ENCODE data around the gene RAC2. TPM values are rescaled to one million over a fixed set of nuclear protein-coding genes. Genes with fewer than 3 reads are reported as not detected.

RAC2 gene
- total and polyA plus RNA-seq, 2 of the 8 experiments (the other 6 are each of a cell fraction or from before 2014, with no cell fraction given), result 2.3 to 4.3 TPM

DNA sequence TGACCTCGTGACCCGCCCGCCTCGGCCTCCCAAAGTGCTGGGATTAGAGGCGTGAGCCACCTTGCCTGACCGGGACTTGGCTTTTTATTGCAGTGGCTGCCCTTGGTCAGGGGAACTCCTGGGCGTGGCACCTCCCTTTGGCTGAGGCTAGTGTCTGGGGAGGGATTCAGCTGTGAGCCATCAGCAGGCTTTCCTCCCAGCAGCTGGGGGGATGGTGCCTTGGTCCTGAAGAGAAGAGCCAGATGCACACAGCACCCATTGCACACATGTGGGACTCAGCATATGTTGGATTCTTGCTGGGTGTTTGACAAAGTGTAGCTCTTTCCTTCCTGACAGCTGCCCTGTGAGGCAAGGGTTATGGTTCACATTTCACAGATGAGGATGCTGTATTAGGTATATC, 46.7 kb upstream of the RAC2 start:
- no peaks in the 10 kb centered on the region; a peak in 3 of 7 replicates for H3K27me3 ChIP-seq (replicated peaks in 1 of 4; ENCODE audit: control insufficient read depth in 3 of 4, extremely low read depth in 1 of 4, insufficient read depth in 3 of 4, low read length in 3 of 4)
- 95% methylated on average over 7 of the region's 7 CpGs; no CpG with 5 or more reads in 1 of the 2 experiments for WGBS, 2 experiments (ENCODE audit: extremely low coverage in 1 of 2, insufficient coverage in 1 of 2, insufficient read length in 1 of 2, insufficient replicate concordance in 2 of 2, low coverage in 1 of 2, low lambda C conversion rate in 2 of 2, missing lambda C conversion rate in 1 of 2)
- H3K4ac ChIP-seq (replicated peaks; ENCODE audit: insufficient read length, low read depth, low read length), result no peak overlapping the region
- ChIA-PET POLR2A (ENCODE audit: partially characterized antibody) (no interaction called here), CTCF (ENCODE audit: partially characterized antibody) (interaction anchor here (1.7 to 2.1 kb wide), 2 partner anchors 24 to 31 kb away, joined by 6 to 7 read pairs; no protein-coding TSS in a partner anchor)
- H3K4me1 ChIP-seq (replicated peaks in 1 of 4; ENCODE audit: control insufficient read depth in 3 of 4, insufficient read depth in 4 of 4, low read length in 3 of 4), result peaks cover 0 to 5% (median 2%) of the 10 kb centered on the region in 4 experiments; a peak in 2 of 7 replicates
- no peak overlapping the region for H3K56ac ChIP-seq (replicated peaks; ENCODE audit: insufficient read length, low read depth, low read length)
- 0 out of 2 replicates have a peak overlapping the region, but pooled peaks have one; percentile 53 for H2AK5ac ChIP-seq (ENCODE audit: low read depth, low read length)
- H4K8ac ChIP-seq (ENCODE audit: extremely low read depth, insufficient read depth, low read length), result no peak overlapping the region
- DNase-seq (ENCODE audit: low read depth in 1 of 2, low spot score in 2 of 2) (no peak), FAIRE-seq (no peak)
- no peak overlapping the region for H4K91ac ChIP-seq (replicated peaks; ENCODE audit: insufficient read length, low read length)
- H3K36me3 ChIP-seq (ENCODE audit: control insufficient read depth in 2 of 4, insufficient read depth in 4 of 4, low read length in 3 of 4), result no peaks in the 10 kb centered on the region
- no peaks in the 10 kb centered on the region; the same call in 1 of the 2 replicates for H3K23me2 ChIP-seq (ENCODE audit: low read depth, low read length)
- no peak overlapping the region for H3K18ac ChIP-seq (ENCODE audit: extremely low read depth, low read length)
- peaks cover 0 to 5% of the 10 kb centered on the region in 2 experiments; a peak in 2 of 4 replicates for H3K9me3 ChIP-seq (ENCODE audit: insufficient read depth in 2 of 2, low read depth in 1 of 2, low read length in 1 of 2)
- no peak overlapping the region for H3K4me2 ChIP-seq (ENCODE audit: insufficient read depth in 1 of 2, low read depth in 2 of 2, low read length in 2 of 2)
- H4K5ac ChIP-seq (ENCODE audit: insufficient read length, low read depth, low read length), result no peak overlapping the region
- no peak overlapping the region for H2BK15ac ChIP-seq (ENCODE audit: low read length)
- H3K23ac ChIP-seq (ENCODE audit: insufficient read length), result no peak overlapping the region
- H3K79me1 ChIP-seq (ENCODE audit: low read depth, low read length), result no peaks in the 10 kb centered on the region
- H2AFZ ChIP-seq (ENCODE audit: low read length), result no peak overlapping the region
- no peaks in the 10 kb centered on the region for H3K79me2 ChIP-seq (ENCODE audit: control insufficient read depth in 1 of 2, insufficient read depth in 2 of 2, low read length in 2 of 2)
- no peaks in the 10 kb centered on the region for H4K20me1 ChIP-seq (replicated peaks in 1 of 2; ENCODE audit: control insufficient read depth in 1 of 2, insufficient read depth in 2 of 2, low read length in 2 of 2)
- H2BK12ac ChIP-seq (ENCODE audit: low read depth, low read length), result no peak overlapping the region
- H2BK120ac ChIP-seq (replicated peaks; ENCODE audit: low read depth, low read length), result no peak overlapping the region
- H3K9ac ChIP-seq (replicated peaks in 1 of 4; ENCODE audit: extremely low read depth in 1 of 4, low read depth in 3 of 4, low read length in 3 of 4), result no peak overlapping the region
- no peak for TF ChIP-seq NANOG (IDR thresholded peaks at IDR 0.05; ENCODE audit: insufficient read depth, low read depth, low read length, poor library complexity, severe bottlenecking)
- no peak for TF ChIP-seq TBP (IDR thresholded peaks at IDR 0.05; ENCODE audit: low read depth, low read length)
- TF ChIP-seq GTF2F1 (IDR thresholded peaks at IDR 0.05; ENCODE audit: borderline replicate concordance, low read depth, low read length), result no peak
- TF ChIP-seq RAD21 (IDR thresholded peaks at IDR 0.05 in 1 of 2, conservative IDR thresholded peaks at IDR 0.05 in 1 of 2; ENCODE audit: low read depth in 2 of 2, low read length in 2 of 2), result no peak
- TF ChIP-seq POLR2A (IDR thresholded peaks at IDR 0.05; ENCODE audit: control extremely low read depth in 1 of 2, low read depth in 2 of 2, low read length in 2 of 2), result no peak
- TF ChIP-seq SIRT6 (IDR thresholded peaks at IDR 0.05; ENCODE audit: low read length), result no peak
- no peak for TF ChIP-seq CREB1 (IDR thresholded peaks at IDR 0.05)
- TF ChIP-seq TEAD4 (IDR thresholded peaks at IDR 0.05; ENCODE audit: low read depth, low read length), result no peak
- TF ChIP-seq SP1 (IDR thresholded peaks at IDR 0.05; ENCODE audit: low read depth, low read length), result no peak
- no peak for TF ChIP-seq YY1 (IDR thresholded peaks at IDR 0.05; ENCODE audit: low read depth, low read length)
- no peak for TF ChIP-seq SP2 (IDR thresholded peaks at IDR 0.05; ENCODE audit: low read length)
- TF ChIP-seq EZH2 (IDR thresholded peaks at IDR 0.05; ENCODE audit: low read depth, low read length, severe bottlenecking), result no peak
- TF ChIP-seq CEBPB (IDR thresholded peaks at IDR 0.05; ENCODE audit: low read depth, low read length), result no peak
- no peak for TF ChIP-seq SIX5 (IDR thresholded peaks at IDR 0.05; ENCODE audit: low read depth, low read length)
- no peak for TF ChIP-seq RNF2 (IDR thresholded peaks at IDR 0.05; ENCODE audit: borderline replicate concordance, low read depth, low read length, missing control alignments, poor library complexity, severe bottlenecking)
- H3K4me3 ChIP-seq (ENCODE audit: extremely low read depth in 1 of 4, insufficient read depth in 2 of 4, low read depth in 3 of 4, low read length in 4 of 4), result no peak overlapping the region
- no peak overlapping the region for H2BK20ac ChIP-seq (ENCODE audit: low read length)
- no peak overlapping the region for H3K27ac ChIP-seq (ENCODE audit: low read depth, low read length)
- H3K14ac ChIP-seq (ENCODE audit: insufficient read length), result no peak overlapping the region
- H2BK5ac ChIP-seq (ENCODE audit: low read depth, low read length), result no peak overlapping the region
